G401 (cell line): ENCODE measurements around the gene GRB10. TPM values are rescaled to one million over a fixed set of nuclear protein-coding genes. Genes with fewer than 3 reads are reported as not detected.

Experiments used
- DNase-seq: peaks from one replicate; pipeline ENCODE4 v3.0.0-alpha.2; 2015; ENCODE audit warnings: low spot score
- in situ Hi-C: cut with HindIII; loops from 2 replicates; pipeline ENCODE4 v1.10.0; 2016; ENCODE audit warnings: low sequenced_read_pairs, mixed read lengths
- total RNA-seq: library from RNA; depleted of rRNA; stranded (reverse); fragments of >200 nt; shearing (Covaris generic); gene quantifications from 2 replicates; pipeline ENCODE4 v1.2.3, GENCODE V29; 2014

GRB10 gene
- total RNA-seq, 1 experiment from 2014 or later: not detected

- in situ Hi-C loops: no loop called here
- DNase-seq: no peak
These were observed 149.3 kb downstream of the GRB10 start for GRCh38 chr7:50633414-50633710.

DNA sequence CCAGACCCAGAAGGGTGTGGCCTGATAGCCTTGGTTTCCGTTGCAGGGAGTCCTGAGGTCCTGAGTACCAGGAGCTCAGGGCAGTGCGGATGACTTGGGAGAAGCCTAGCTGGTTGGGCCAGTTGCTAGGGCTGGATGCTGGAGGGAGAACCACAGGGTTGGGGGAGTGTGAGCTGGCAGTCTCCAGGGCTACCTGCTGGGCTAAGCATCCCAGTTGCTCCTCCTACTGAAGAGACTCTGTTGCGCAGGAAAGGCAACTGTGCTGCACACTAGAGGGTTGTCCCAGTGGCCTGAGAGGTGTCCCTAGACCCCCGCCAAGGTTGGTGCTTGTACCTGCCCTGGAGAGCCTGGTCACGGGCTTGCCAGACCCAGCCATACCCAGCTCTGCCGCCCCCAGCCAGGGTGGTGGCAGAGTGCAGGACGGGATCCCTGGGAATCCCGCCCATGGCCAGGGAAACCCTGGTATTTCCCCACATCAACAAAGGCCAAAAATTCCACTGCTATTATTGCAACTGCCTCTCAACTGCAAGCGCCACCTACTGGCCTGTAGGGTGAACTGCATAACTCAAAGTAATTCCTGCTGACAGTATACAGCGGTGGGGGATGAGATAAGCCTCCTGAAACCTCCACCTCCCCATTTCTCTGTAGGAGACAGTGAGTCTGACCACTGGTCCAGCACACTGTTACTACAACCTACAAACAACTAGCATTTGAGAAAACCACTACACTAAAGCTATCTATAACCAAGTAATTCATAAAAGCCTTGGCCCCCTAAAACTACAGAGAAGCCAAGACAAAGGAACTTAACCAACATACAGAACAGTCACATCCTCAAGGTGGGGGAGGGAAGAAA is 149.9 kb downstream of the GRB10 start:
- DNase-seq: no peak
- in situ Hi-C loops: no loop called here

GRCh38 chr7:50631639-50632038 is 151.1 kb downstream of the GRB10 start:
- in situ Hi-C loops: no loop called here
- DNase-seq: no peak

DNA sequence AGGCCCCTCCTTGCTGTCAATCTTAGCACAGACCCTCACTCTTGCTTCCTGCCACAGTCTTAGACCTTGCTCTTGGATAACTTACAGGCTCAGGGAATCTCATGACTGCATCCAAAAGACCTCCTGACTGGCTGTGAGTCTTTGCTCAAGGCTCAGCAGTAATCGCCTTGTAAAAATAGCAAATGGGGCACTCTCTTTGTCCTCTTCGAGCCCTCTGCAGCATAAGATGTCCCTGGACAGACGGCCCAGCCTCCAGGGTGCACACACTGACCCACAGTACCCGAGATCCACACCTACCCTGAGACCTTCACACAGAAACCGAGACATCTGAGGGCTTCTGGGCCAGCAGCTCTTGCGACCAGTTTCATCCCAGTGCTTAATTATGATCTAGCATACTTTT is 151.6 kb downstream of the GRB10 start:
- DNase-seq: no peak
- in situ Hi-C loops: no loop called here

- in situ Hi-C loops: no loop called here
- DNase-seq: no peak
These were observed 153.3 kb downstream of the GRB10 start for GRCh38 chr7:50629238-50629901.

- no peak for DNase-seq
- in situ Hi-C loops: no loop called here
These were observed 154.1 kb downstream of the GRB10 start for GRCh38 chr7:50628434-50629084.

DNA sequence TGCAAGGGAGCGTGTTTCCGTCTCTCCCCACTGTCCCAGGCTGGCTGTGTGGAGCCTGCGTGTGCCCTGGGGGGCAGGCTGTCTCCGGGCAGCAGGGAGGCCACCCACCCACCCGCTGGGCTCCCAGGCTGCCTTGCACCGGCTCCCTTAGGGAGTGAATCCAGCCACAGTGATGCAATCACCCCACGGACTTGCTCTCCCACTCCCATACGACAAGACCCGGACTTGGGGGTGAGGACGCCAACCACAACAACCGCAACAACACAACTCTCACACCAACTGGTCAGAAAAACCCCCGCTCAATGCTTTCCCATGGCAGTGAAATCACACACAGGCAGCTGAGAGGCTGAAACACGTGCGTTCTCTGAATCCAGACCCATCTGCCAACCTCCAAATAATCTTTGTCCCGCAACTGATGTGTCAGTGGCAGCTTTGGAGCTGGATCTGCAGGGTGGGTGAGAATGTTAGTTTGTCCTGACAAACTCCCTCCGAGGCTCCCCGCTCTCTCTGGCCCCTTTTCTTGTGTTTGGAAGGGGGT is 154.8 kb downstream of the GRB10 start:
- in situ Hi-C loops: no loop called here
- DNase-seq: no peak

DNA sequence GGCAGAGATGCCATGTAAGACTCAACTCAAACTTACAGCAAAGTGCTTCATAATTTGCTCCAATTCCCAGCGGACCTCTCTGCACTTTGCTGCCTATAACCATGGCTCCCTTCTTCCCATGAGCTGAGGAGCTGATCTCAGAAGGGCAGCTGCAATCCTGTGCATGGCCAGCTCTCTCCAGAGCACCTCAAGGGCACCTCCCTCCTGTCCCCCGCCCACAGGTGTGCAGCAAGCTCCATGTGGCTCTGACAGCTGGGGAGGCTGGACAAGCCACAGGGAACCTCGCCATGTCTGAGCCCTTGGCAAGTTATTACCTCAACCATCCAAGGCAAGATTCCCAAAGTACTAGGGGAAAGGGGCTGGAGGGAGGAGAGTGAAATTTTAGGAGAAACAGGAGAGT is 156.4 kb downstream of the GRB10 start:
- in situ Hi-C loops: no loop called here

DNA sequence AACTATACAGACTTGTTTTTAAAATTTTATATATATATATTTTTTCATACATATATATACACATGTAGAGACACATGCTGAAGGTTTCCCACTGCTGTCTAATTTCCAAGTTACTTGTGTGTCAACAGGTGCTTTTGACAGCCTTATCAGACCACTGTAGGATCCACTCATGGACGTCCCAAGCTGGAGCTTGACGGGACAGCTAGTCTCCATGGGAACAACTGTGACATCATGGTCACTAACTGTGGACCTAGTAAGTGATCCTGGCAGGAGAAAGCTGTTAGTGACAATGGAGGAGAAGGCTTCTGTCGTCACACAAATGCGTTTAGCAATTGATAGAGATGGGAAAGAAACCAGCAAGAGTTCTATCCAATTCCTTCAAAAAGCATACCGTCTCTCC is 157.3 kb downstream of the GRB10 start:
- DNase-seq: no peak
- in situ Hi-C loops: no loop called here

More for the DNA sequence above, 156.4 kb downstream of the GRB10 start:
- DNase-seq: no peak

DNA sequence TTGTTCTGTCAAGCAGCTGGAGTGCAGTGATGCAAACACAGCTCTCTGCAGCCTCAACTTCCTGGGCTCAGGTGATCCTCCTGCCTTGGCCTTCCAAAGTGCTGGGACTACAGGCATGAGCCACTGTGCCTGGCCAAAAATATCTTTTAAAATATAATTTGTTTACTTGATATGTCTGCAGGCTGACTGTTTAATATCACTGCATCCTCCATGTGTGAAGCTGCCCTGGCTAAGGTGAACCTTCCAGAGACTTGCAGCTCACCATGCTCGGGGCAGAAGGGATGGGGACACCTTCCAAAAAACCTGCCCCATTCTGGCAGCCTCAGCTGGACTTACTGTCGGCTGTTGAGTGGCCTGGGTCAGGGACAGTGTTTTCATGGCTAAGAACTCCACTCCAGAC is 159.9 kb downstream of the GRB10 start:
- in situ Hi-C loops: no loop called here
- DNase-seq: no peak

DNA sequence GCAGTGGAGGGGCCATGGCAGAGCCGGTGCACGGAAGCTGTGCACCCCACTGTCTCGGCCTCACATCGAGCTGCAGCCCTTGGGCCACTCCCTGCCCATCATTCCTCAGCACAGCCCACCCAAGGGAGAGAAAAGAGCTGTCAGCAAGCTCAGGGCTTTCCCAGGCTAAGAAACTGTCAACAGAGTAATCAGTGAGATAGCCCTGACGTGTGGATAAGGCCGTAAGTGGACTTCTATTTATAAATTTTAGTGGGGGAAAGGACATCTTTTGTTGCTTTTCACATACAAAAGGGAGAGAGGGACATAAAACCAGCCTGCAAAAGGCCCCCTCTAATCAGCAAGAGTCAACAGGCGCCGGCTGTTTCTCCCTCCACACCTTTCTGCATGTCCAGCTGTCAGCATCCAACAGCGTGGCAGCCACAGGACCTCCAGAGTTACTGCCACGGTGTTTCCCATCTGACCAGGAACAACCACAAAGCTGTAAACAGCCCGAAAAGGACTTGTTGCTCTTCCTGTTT is 160.7 kb downstream of the GRB10 start:
- no peak for DNase-seq
- in situ Hi-C loops: no loop called here

- in situ Hi-C loops: no loop called here
- no peak for DNase-seq
These were observed 161.5 kb downstream of the GRB10 start for GRCh38 chr7:50621206-50621605.

GRCh38 chr7:50620433-50620832 is 162.3 kb downstream of the GRB10 start:
- no peak for DNase-seq
- in situ Hi-C loops: no loop called here

- no peak for DNase-seq
- in situ Hi-C loops: no loop called here
These were observed 163.0 kb downstream of the GRB10 start for GRCh38 chr7:50619684-50620083.

GRCh38 chr7:50618281-50618680 is 164.4 kb downstream of the GRB10 start:
- DNase-seq: no peak
- in situ Hi-C loops: no loop called here

DNA sequence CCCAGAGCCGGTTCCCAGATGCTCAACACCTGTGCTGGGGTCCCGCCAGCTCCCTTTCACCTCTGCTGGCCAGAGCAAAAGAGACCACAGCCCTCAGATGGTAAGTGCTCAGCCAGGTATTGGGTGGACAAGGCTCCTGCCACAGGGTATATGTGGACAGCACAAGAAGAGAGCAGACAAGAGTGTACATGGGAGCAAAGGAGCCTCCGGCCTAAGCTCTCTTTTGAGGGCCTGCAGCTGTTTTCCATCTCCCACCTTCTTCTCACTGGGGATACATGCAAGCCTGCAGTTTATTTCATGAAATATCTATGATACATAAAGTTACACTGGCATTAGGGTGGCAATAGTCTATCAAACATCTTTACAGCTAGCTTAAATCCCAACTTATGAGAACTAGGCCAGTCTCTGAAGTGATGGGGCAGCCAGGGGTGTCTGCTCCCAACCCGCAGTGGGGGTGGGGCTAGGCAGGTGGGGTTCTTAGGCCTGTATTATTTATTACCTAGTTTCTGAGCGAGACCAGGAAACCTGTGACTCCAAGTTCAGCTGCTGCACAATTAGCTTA is 167.1 kb downstream of the GRB10 start:
- no peak for DNase-seq
- in situ Hi-C loops: no loop called here

DNA sequence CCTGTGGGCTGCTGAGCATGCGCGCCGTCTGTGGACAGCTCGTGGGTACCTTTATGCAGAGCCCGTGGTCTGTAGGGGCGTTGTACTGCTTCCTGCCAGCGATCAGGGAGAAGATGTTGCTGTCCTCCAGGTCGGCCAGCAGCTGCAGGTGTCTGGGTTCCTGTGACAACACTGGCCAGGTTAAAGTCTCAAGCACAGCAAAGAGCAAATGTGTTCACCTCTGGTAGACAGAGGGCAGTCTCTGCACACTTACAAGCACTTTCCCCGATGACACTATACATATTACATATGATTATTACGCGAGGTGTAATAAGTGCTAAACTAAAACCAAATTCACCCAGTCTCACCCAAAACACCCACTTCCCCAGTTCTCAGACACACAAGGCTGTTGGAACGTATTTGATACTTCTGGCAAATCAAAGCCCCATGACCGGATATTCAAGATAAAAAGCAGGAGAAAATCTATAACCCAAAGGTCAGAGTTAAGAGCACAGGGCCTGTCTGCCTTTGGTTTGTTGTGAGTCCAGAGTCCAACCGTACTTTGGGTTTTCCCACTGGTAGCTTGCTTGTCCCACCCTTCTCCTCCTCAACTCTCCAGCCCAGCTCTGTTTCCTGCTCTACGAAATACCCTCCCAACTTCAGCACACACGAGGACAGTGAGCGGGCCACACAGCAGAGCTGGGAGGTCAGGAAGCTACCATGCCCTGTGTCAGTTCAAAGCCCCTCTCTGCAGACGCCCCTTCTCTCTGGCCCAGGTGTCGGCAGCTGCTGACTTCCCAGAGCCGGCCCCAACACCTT is 167.8 kb downstream of the GRB10 start:
- peak; percentile 31 for DNase-seq
- in situ Hi-C loops: no loop called here

GRCh38 chr7:50613473-50613872 is 169.2 kb downstream of the GRB10 start:
- in situ Hi-C loops: no loop called here
- no peak for DNase-seq

GRCh38 chr7:50612704-50613103 is 170.0 kb downstream of the GRB10 start:
- in situ Hi-C loops: no loop called here
- no peak for DNase-seq
